Endodermal cell (in vitro differentiated cells): ENCODE measurements around the gene CLCN2. TPM values are rescaled to one million over a fixed set of nuclear protein-coding genes. Genes with fewer than 3 reads are reported as not detected.

Experiments used
- DNase-seq: peaks from one replicate; pipeline ENCODE4 v3.0.0-alpha.2; 2017
- H3K27ac ChIP-seq: 2 replicates; pipeline ENCODE4 v1.5.1; 2013; ENCODE audit warnings: mild to moderate bottlenecking, low read depth, low read length, moderate library complexity
- H3K27me3 ChIP-seq: 2 replicates; pipeline ENCODE4 v1.6.1; 2013; ENCODE audit warnings: mild to moderate bottlenecking, low read length, moderate library complexity; ENCODE audit not compliant: insufficient read depth, control insufficient read depth, poor library complexity, severe bottlenecking
- H3K36me3 ChIP-seq: 2 replicates; pipeline ENCODE4 v1.7.0; 2013; ENCODE audit warnings: mild to moderate bottlenecking, low read length, moderate library complexity; ENCODE audit not compliant: control insufficient read depth, insufficient read depth
- H3K4me1 ChIP-seq: one replicate; pipeline ENCODE4 v1.7.0; 2013; ENCODE audit warnings: low read length; ENCODE audit not compliant: control insufficient read depth, insufficient read depth
- H3K4me3 ChIP-seq: 2 replicates; pipeline ENCODE4 v1.5.1; 2013; ENCODE audit warnings: mild to moderate bottlenecking, low read length, moderate library complexity
- H3K9ac ChIP-seq: 2 replicates; pipeline ENCODE4 v1.6.1; 2013; ENCODE audit warnings: mild to moderate bottlenecking, low read length, moderate library complexity; ENCODE audit not compliant: poor library complexity, severe bottlenecking; ENCODE audit errors: extremely low read depth
- H3K9me3 ChIP-seq: 2 replicates; pipeline ENCODE4 v1.6.1; 2013; ENCODE audit warnings: mild to moderate bottlenecking, low read length, moderate library complexity; ENCODE audit not compliant: control insufficient read depth
- H3K27ac Mint-ChIP-seq: 2 replicates; pipeline ENCODE4 v1.8.0; 2020; ENCODE audit warnings: mixed read lengths
- H3K27me3 Mint-ChIP-seq: 2 replicates; pipeline ENCODE4 v1.8.0; 2021; ENCODE audit warnings: mild to moderate bottlenecking, mixed read lengths; ENCODE audit not compliant: insufficient read depth
- H3K36me3 Mint-ChIP-seq: 2 replicates; pipeline ENCODE4 v1.8.0; 2020; ENCODE audit warnings: low read depth, mixed read lengths
- H3K4me1 Mint-ChIP-seq: 2 replicates; pipeline ENCODE4 v1.8.0; 2020; ENCODE audit warnings: mixed read lengths
- H3K4me3 Mint-ChIP-seq: 2 replicates; pipeline ENCODE4 v1.8.0; 2020; ENCODE audit warnings: mild to moderate bottlenecking, moderate library complexity, mixed read lengths
- H3K9me3 Mint-ChIP-seq: 2 replicates; pipeline ENCODE4 v1.8.0; 2020; ENCODE audit warnings: mild to moderate bottlenecking, mixed read lengths
- CTCF ChIP-seq: fragments of 200-600 bp; sonication (generic); conservative IDR thresholded peaks from 2 replicates; pipeline ENCODE4 v1.5.0; 2021; ENCODE audit warnings: antibody characterized with exemption, mild to moderate bottlenecking
- WGBS, 2 experiments: methylation state at CpG; one replicate each; pipeline versions ENCODE4 v1.1.5 to v1.1.7; 2013; ENCODE audit warnings: missing lambda C conversion rate in 2 of 2, mixed read lengths in 1 of 2; ENCODE audit not compliant: insufficient coverage in 1 of 2, insufficient read length in 1 of 2; 5-methylcytosine and 5-hydroxymethylcytosine counted together
- total RNA-seq, 2 donors: library from RNA; stranded (reverse); fragmentation: NEBNext Ultra II Directional in 1 of 2; extraction: Animal tissue kit (Norgen Biotek cat#: 25700) in 1 of 2; gene quantifications; 2 replicates in 1 of 2; 3 replicates in 1 of 2; pipeline ENCODE4 v1.2.1, GENCODE V29; 2021

CLCN2 gene
- total RNA-seq, 2 donors from 2014 or later: 32.4 to 38.4 TPM

GRCh38 chr3:184386047-184386806 is 24.8 kb upstream of the CLCN2 start:
- no peak for TF ChIP-seq CTCF
- Histone ChIP-seq H3K9ac (no peak overlapping the region), H3K27ac (no peak overlapping the region), H3K9me3 (no peaks in the 10 kb centered on the region), H3K36me3 (no peaks in the 10 kb centered on the region), H3K27me3 (peaks cover 22% of the 10 kb centered on the region), H3K4me1 (no peaks in the 10 kb centered on the region), H3K4me3 (no peak overlapping the region)
- H3K4me1 Mint-ChIP-seq: no peaks in the 10 kb centered on the region
- no peak for DNase-seq
- H3K9me3 Mint-ChIP-seq: no peaks in the 10 kb centered on the region
- H3K27ac Mint-ChIP-seq: no peak overlapping the region
- WGBS, 2 experiments: 90 to 96% methylated on average over 15 to 37 of the region's 37 CpGs
- H3K36me3 Mint-ChIP-seq: peaks cover 2% of the 10 kb centered on the region
- no peak overlapping the region for H3K4me3 Mint-ChIP-seq
- peaks cover 30% of the 10 kb centered on the region for H3K27me3 Mint-ChIP-seq

GRCh38 chr3:184384856-184385422 is 23.5 kb upstream of the CLCN2 start:
- no peak overlapping the region for H3K4me3 ChIP-seq
- Mint-ChIP-seq H3K27me3 (peaks cover 34% of the 10 kb centered on the region), H3K4me3 (no peak overlapping the region), H3K9me3 (no peaks in the 10 kb centered on the region), H3K4me1 (peaks cover 2% of the 10 kb centered on the region), H3K27ac (no peak overlapping the region), H3K36me3 (peaks cover 2% of the 10 kb centered on the region)
- no peaks in the 10 kb centered on the region for H3K9me3 ChIP-seq
- WGBS, 2 experiments: 91 to 98% methylated on average over 7 to 8 of the region's 8 CpGs
- no peak for DNase-seq
- no peak overlapping the region for H3K27ac ChIP-seq
- H3K27me3 ChIP-seq: peaks cover 31% of the 10 kb centered on the region
- no peak overlapping the region for H3K9ac ChIP-seq
- H3K36me3 ChIP-seq: no peaks in the 10 kb centered on the region
- TF ChIP-seq CTCF: no peak
- H3K4me1 ChIP-seq: no peaks in the 10 kb centered on the region

GRCh38 chr3:184384342-184384741 is 22.9 kb upstream of the CLCN2 start:
- no peaks in the 10 kb centered on the region for H3K36me3 ChIP-seq
- Mint-ChIP-seq H3K36me3 (no peaks in the 10 kb centered on the region), H3K9me3 (no peaks in the 10 kb centered on the region), H3K27ac (no peak overlapping the region), H3K27me3 (peaks cover 36% of the 10 kb centered on the region), H3K4me1 (peaks cover 3% of the 10 kb centered on the region), H3K4me3 (no peak overlapping the region)
- DNase-seq: no peak
- no peaks in the 10 kb centered on the region for H3K4me1 ChIP-seq
- no peak overlapping the region for H3K27ac ChIP-seq
- WGBS, 2 experiments: 88 to 93% methylated on average over 5 to 9 of the region's 9 CpGs
- no peak overlapping the region for H3K9ac ChIP-seq
- H3K4me3 ChIP-seq: no peak overlapping the region
- no peaks in the 10 kb centered on the region for H3K9me3 ChIP-seq
- TF ChIP-seq CTCF: no peak
- H3K27me3 ChIP-seq: peaks cover 32% of the 10 kb centered on the region
